ENCODE data around the gene HS6ST2.

DNA sequence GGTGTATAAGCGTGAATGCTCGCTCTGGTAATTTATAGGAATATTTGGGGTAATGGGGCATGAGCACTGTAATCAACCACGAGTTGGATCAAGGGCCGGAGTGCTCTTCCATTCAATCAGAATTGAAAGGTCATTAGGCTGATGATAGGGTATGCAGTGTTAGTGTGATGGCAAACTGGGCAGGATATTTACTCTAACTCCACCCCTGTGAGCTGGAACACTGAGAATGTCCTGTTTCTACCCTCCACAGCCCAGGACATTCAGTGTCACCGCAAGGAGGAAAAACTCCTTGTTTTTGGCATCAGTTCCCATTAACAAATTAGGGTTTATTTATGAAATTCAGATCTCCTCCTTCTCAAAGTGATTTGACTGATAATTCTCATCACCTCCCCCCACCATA, 137.8 kb downstream of the HS6ST2 start:
- TF ChIP-seq, protein P1, sequence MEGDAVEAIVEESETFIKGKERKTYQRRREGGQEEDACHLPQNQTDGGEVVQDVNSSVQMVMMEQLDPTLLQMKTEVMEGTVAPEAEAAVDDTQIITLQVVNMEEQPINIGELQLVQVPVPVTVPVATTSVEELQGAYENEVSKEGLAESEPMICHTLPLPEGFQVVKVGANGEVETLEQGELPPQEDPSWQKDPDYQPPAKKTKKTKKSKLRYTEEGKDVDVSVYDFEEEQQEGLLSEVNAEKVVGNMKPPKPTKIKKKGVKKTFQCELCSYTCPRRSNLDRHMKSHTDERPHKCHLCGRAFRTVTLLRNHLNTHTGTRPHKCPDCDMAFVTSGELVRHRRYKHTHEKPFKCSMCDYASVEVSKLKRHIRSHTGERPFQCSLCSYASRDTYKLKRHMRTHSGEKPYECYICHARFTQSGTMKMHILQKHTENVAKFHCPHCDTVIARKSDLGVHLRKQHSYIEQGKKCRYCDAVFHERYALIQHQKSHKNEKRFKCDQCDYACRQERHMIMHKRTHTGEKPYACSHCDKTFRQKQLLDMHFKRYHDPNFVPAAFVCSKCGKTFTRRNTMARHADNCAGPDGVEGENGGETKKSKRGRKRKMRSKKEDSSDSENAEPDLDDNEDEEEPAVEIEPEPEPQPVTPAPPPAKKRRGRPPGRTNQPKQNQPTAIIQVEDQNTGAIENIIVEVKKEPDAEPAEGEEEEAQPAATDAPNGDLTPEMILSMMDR (optimal IDR thresholded peaks at IDR 0.05 in 1 of 3, IDR thresholded peaks at IDR 0.05 in 1 of 3, conservative IDR thresholded peaks at IDR 0.05 in 1 of 3; ENCODE audit: extremely low read depth in 1 of 3, insufficient read depth in 2 of 3, low read length in 3 of 3), result no peak
- TF ChIP-seq EZH2 (IDR thresholded peaks at IDR 0.05; ENCODE audit: low read length), result no peak
